Liver (tissue), 3 donors: ENCODE measurements around the gene STK25.

Experiments
- CTCF ChIP-seq: fragments of 150-350 bp; IDR thresholded peaks from 2 replicates; pipeline ENCODE4 v1.5.1; 2017; ENCODE audit warnings: improper control_type of control experiment, low read depth, low read length; ENCODE audit not compliant: missing input control
- TF ChIP-seq, protein P1 (sequence below): IDR thresholded peaks from 2 replicates; pipeline ENCODE4 v1.6.1; 2016; ENCODE audit warnings: antibody characterized with exemption
- TF ChIP-seq, protein P2 (sequence below): IDR thresholded peaks from 2 replicates; pipeline ENCODE4 v1.6.1; 2016; ENCODE audit warnings: antibody characterized with exemption
- donor health status: healthy.
- donor health status: healthy.

DNA sequence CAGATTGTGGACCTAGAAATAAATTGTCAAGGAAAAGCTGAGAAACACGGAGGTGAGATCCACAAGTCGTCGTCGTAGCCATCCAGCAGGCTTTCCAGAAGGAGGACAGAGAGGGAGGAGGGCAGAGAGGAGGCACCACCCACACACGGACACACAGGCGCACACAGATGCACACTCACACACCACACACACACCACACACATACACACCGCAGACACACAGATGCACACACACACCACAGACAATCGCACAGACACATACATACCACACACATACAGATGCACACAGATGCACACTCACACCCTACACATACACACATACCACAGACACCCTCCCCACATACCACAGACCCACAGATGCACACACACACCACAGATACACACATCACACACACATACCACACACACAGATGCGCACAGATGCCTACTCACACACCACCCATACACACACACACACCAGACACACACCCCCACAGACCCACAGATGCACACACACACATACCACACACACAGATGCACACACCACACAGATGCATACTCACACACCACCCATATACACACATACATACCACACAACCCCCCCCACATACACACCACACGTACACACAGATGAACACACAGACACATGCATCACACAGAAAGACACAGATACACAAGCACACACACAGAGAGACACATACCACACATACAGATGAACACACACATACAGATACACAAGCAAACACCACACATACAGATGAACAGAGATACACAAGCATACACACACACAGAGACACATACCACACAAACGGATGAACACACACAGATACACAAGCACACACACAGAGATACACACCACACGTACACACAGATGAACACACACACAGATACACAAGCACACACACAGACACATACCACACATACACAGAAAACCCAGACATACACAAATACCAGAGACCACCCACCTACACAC is 37.4 kb upstream of the STK25 start:
- TF ChIP-seq CTCF, result no peak
- TF ChIP-seq, protein P1, sequence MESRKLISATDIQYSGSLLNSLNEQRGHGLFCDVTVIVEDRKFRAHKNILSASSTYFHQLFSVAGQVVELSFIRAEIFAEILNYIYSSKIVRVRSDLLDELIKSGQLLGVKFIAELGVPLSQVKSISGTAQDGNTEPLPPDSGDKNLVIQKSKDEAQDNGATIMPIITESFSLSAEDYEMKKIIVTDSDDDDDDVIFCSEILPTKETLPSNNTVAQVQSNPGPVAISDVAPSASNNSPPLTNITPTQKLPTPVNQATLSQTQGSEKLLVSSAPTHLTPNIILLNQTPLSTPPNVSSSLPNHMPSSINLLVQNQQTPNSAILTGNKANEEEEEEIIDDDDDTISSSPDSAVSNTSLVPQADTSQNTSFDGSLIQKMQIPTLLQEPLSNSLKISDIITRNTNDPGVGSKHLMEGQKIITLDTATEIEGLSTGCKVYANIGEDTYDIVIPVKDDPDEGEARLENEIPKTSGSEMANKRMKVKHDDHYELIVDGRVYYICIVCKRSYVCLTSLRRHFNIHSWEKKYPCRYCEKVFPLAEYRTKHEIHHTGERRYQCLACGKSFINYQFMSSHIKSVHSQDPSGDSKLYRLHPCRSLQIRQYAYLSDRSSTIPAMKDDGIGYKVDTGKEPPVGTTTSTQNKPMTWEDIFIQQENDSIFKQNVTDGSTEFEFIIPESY, result no peak
- TF ChIP-seq, protein P2, sequence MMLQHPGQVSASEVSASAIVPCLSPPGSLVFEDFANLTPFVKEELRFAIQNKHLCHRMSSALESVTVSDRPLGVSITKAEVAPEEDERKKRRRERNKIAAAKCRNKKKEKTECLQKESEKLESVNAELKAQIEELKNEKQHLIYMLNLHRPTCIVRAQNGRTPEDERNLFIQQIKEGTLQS, result no peak
